Measurements from ENCODE around the gene TRPM3.

Gene TRPM3

DNA sequence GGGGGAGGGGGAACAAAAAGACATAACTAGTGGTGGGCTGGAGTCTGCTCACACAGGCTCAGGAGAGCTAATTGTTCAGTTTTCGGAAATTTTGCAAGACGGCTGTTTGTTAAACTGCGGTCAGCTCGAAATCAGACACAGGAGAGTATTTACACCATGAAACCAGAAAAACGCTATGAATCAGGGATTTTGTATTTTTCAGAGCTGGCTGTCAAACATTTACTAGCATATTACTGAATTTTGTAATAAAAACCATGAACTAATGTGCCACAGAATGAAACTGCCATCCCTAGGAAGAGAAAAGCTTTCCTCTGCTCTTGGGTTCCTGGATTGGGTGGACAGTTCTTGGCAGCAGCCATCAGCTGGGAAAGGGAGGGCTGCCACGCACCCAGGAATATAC is 45.3 kb downstream of the TRPM3 start:
- no peak overlapping the region for H3K9ac ChIP-seq (ENCODE audit: low read depth, low read length)
- no peaks in the 10 kb centered on the region for H3K36me3 ChIP-seq (ENCODE audit: insufficient read depth, low read length)
- peaks cover 3% of the 10 kb centered on the region; the same call in 1 of the 2 replicates for H3K4me1 ChIP-seq (ENCODE audit: insufficient read depth, low read length)
- H3K9me3 ChIP-seq (ENCODE audit: control insufficient read depth, insufficient read depth, low read length), result no peaks in the 10 kb centered on the region

DNA sequence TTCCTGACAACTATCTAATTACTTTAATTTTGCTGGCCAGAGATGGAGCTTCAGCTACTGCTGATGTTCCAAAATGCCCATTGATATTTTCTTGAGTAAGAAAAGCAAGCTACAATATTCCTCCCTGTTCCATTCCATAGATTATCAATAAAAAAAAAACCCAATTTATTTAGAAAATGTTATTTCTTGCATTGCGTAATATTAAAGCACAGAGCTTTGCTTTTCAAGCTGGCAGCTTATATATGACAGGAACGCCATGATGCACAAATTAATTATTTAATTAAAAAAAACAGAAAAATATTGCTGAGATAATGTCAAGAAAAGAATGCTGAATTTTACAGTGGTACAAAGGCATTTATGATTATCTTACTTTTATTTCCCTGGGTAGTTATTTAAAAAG is 47.9 kb downstream of the TRPM3 start:
- no peak overlapping the region for H3K9ac ChIP-seq (ENCODE audit: low read depth, low read length)
- H3K9me3 ChIP-seq (ENCODE audit: control insufficient read depth, insufficient read depth, low read length), result no peaks in the 10 kb centered on the region
- H3K36me3 ChIP-seq (ENCODE audit: insufficient read depth, low read length), result no peaks in the 10 kb centered on the region
- H3K4me1 ChIP-seq (ENCODE audit: insufficient read depth, low read length), result 0 out of 2 replicates have a peak, but pooled peaks cover 3% of the 10 kb centered on the region

DNA sequence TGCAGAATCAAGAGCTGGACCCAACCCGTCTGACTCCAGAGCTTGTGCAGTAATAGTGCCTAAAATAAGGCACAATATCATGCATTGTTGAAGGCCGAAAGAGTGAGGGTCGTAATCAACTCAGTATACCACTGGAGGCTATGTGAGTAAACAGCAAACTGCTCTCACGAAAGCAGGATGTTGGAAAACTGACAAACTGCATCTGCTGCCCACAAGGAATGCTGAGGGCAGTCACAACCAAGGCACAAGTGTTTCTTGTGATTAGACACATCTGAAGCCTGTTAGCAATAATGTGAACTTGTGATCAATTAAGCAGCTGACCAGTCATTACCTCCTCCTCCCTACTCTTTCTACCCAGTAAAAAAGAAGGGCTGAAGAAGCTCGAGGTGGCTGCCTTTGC is 48.8 kb downstream of the TRPM3 start:
- Histone ChIP-seq H3K9me3 (ENCODE audit: control insufficient read depth, insufficient read depth, low read length) (no peaks in the 10 kb centered on the region), H3K4me1 (ENCODE audit: insufficient read depth, low read length) (peaks cover 6% of the 10 kb centered on the region; the same call in 1 of the 2 replicates), H3K36me3 (ENCODE audit: insufficient read depth, low read length) (no peaks in the 10 kb centered on the region), H3K9ac (ENCODE audit: low read depth, low read length) (no peak overlapping the region)

DNA sequence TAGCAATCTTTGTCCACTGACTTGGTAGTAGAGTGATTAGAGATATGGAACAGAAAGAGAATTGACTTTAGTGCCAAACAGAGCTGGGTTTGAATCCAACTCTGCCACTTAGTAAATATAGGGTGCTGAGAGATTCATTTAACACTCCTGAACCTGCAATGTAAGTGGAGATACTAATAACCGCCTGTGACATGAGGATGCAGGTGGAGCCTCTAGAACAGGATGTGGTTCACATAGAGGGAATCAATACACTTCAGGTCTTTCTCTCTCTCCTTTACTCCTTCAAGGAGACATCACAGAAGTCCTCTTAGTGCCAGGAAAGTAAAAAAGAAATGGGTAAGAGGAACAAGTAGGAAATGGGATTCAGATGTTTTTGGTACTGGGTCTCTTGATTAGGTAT is 49.8 kb downstream of the TRPM3 start:
- Histone ChIP-seq H3K9me3 (ENCODE audit: control insufficient read depth, insufficient read depth, low read length) (no peaks in the 10 kb centered on the region), H3K9ac (ENCODE audit: low read depth, low read length) (no peak overlapping the region), H3K36me3 (ENCODE audit: insufficient read depth, low read length) (no peaks in the 10 kb centered on the region), H3K4me1 (ENCODE audit: insufficient read depth, low read length) (peaks cover 6% of the 10 kb centered on the region; the same call in 1 of the 2 replicates)

DNA sequence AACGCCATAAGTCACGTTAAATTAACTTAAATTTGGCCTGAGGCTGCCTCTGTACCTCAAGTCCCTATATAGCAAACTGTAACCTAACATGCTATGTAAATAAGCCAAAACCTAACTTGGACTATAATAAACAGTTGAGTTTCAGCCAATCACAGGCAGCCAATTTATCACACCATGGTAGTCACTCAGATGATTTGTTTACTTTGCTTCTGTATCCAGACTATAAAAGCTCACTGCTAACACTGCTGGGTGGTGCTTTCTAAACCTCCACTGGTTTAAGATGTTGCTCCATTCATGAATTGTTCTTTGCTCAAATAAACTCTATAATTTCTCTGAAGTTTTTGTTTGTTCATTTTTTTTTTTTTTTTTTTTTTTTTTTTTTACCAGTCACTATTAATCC is 62.8 kb downstream of the TRPM3 start:
- Histone ChIP-seq H3K9ac (ENCODE audit: low read depth, low read length) (no peak overlapping the region), H3K9me3 (ENCODE audit: control insufficient read depth, insufficient read depth, low read length) (no peaks in the 10 kb centered on the region), H3K36me3 (ENCODE audit: insufficient read depth, low read length) (no peaks in the 10 kb centered on the region), H3K4me1 (ENCODE audit: insufficient read depth, low read length) (no peaks in the 10 kb centered on the region)

DNA sequence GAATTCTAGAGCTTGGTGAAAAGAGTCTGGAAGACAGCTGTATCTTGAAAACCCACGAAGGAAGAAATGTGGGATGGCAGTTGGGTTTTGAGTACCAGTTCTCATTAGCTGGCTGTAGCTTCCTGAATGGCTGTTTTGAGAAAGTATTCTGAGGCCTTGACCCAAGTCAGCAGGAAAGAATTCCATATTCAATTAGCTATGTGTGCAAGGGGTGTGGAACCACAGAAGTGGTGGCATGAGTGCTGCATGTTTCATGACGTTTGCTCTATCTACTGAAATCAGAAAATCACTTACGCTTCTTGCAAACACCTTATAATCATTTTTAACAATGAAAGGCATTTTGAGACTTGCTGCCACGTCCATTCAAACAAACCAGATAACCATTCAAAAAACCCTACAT is 69.1 kb downstream of the TRPM3 start:
- Histone ChIP-seq H3K36me3 (ENCODE audit: insufficient read depth, low read length) (no peaks in the 10 kb centered on the region), H3K9me3 (ENCODE audit: control insufficient read depth, insufficient read depth, low read length) (no peaks in the 10 kb centered on the region), H3K4me1 (ENCODE audit: insufficient read depth, low read length) (no peaks in the 10 kb centered on the region), H3K9ac (ENCODE audit: low read depth, low read length) (no peak overlapping the region)

DNA sequence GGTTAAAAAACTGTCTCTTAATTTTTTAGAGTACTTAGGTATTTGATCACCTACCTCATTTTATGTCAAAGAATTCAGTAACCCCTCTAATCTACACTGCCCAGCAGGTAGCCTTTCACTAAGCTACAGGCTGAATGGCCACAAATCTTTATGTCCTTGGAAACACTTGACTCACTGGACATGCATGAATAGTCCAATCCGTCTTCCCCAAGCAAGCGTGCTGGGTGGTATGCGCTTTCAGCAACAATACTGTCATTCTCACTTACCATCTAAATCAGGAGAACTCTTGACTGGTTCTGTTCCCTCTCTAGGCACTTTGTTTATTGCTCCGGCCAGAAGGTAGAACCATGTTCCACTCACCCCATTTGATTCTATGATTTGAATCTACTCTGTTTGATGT is 73.1 kb downstream of the TRPM3 start:
- Histone ChIP-seq H3K36me3 (ENCODE audit: insufficient read depth, low read length) (no peaks in the 10 kb centered on the region), H3K4me1 (ENCODE audit: insufficient read depth, low read length) (no peaks in the 10 kb centered on the region), H3K9me3 (ENCODE audit: control insufficient read depth, insufficient read depth, low read length) (no peaks in the 10 kb centered on the region), H3K9ac (ENCODE audit: low read depth, low read length) (no peak overlapping the region)

DNA sequence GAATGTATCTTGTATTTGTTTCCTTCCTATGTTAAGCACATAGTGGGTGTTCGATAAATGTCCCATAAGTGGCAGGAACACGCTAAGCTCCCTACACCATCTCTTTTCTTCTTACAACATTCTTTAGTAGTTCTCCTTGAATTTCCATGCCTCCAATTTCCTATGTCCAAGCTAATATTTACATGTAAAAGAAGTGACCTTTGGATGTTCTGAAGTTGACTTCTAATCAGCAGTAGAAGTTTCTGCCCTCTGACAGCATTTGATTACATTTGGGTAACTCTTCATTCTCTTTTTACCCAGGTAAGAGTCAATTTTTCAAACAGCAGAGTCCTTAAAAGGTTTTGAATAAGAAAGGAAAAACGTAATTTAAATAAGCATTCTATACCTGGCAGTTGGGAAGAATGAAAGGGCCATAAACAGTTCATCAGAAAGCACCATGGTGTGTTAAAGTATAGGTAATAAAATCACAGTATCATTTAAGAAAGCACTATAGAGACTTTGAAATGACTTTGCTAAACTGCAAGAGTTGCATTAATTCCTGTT is 78.9 kb downstream of the TRPM3 start:
- no peaks in the 10 kb centered on the region; the same call in 1 of the 2 replicates for H3K36me3 ChIP-seq (ENCODE audit: insufficient read depth, low read length)
- H3K4me1 ChIP-seq (ENCODE audit: insufficient read depth, low read length), result peaks cover 9% of the 10 kb centered on the region; the same call in 1 of the 2 replicates
- H3K9ac ChIP-seq (ENCODE audit: low read depth, low read length), result no peak overlapping the region
- H3K9me3 ChIP-seq (ENCODE audit: control insufficient read depth, insufficient read depth, low read length), result no peaks in the 10 kb centered on the region

DNA sequence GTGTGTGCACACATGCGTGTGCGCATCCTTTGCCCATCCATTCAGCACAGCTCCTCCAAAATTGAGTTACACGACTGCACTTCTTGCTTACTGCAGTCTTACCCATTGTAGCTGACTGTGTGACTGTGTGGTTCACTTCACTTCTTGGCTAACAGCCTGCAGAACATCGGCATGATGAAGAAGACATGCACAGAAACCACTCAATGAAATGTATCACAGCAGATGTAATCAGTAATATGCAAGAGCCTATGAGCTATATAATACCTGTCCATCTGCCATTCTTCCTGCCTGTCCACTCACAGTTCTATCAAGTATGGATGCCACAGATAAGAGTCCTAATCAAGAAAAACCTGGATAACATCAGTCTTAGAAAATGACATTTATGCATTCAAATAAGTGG is 83.9 kb downstream of the TRPM3 start:
- Histone ChIP-seq H3K36me3 (ENCODE audit: insufficient read depth, low read length) (no peaks in the 10 kb centered on the region; the same call in 1 of the 2 replicates), H3K9me3 (ENCODE audit: control insufficient read depth, insufficient read depth, low read length) (no peaks in the 10 kb centered on the region), H3K9ac (ENCODE audit: low read depth, low read length) (no peak overlapping the region), H3K4me1 (ENCODE audit: insufficient read depth, low read length) (peaks cover 3% of the 10 kb centered on the region; the same call in 1 of the 2 replicates)

DNA sequence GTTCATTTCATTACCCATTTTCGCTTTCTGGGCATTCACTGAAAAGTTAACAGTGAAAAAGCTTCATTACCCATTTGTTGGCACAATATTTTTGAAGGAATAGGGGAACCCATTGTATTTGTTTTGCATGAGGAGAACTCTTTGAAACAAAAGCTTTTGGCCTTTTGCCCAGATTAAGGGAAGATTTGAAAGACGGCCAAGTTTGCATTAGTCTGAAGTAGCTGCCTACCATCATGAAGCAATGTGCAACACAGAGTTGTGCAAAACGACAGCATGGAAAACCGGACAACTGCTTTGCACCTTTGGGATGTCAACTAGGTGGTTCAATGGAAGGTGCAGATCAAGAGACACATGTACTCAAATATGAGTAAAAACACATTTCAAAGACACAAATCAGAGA is 84.9 kb downstream of the TRPM3 start:
- H3K9ac ChIP-seq (ENCODE audit: low read depth, low read length), result no peak overlapping the region
- H3K36me3 ChIP-seq (ENCODE audit: insufficient read depth, low read length), result no peaks in the 10 kb centered on the region; the same call in 1 of the 2 replicates
- no peaks in the 10 kb centered on the region for H3K9me3 ChIP-seq (ENCODE audit: control insufficient read depth, insufficient read depth, low read length)
- no peaks in the 10 kb centered on the region for H3K4me1 ChIP-seq (ENCODE audit: insufficient read depth, low read length)

DNA sequence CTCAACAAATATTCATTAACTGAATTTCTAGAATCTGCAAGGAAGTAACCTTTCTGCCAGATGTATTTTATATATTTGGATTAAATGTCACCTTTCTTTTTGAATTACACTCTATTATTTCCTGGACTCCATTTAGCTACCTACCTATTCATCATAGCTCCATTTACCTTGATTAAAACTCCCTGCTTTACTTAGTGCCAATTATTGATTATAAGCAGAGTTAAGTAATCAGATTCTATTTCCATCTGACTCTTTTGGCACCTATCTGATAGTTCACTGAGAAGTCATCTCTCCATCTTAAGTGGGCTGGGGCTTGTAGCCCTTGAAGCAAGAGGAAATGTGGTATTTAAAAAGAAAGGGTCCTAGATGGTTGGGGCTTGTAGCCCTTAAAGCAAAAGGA is 88.6 kb downstream of the TRPM3 start:
- H3K9ac ChIP-seq (ENCODE audit: low read depth, low read length), result no peak overlapping the region
- H3K4me1 ChIP-seq (ENCODE audit: insufficient read depth, low read length), result no peaks in the 10 kb centered on the region
- H3K36me3 ChIP-seq (ENCODE audit: insufficient read depth, low read length), result no peaks in the 10 kb centered on the region
- H3K9me3 ChIP-seq (ENCODE audit: control insufficient read depth, insufficient read depth, low read length), result no peaks in the 10 kb centered on the region

DNA sequence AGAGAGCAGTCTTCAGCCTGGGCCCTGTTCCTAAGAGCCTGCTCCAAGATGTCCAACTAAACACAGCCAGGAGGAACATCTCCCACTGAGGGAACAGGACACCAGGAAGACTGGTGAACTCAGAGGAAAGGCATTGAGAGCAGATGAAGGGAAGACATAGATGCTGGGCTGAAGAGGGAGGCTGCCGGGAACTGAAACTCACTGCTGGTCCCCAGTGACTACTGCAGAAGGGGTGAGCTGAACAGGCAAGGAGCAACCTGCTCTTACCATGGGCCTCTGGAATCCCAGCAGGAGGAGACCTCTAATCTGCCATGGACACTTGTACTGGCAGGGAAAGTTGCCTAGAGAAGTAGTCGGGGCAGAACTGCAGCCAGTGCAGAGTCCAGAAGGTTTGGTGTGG is 95.7 kb downstream of the TRPM3 start:
- Histone ChIP-seq H3K36me3 (ENCODE audit: insufficient read depth, low read length) (no peaks in the 10 kb centered on the region), H3K4me1 (ENCODE audit: insufficient read depth, low read length) (no peaks in the 10 kb centered on the region), H3K9me3 (ENCODE audit: control insufficient read depth, insufficient read depth, low read length) (no peaks in the 10 kb centered on the region), H3K9ac (ENCODE audit: low read depth, low read length) (no peak overlapping the region)

DNA sequence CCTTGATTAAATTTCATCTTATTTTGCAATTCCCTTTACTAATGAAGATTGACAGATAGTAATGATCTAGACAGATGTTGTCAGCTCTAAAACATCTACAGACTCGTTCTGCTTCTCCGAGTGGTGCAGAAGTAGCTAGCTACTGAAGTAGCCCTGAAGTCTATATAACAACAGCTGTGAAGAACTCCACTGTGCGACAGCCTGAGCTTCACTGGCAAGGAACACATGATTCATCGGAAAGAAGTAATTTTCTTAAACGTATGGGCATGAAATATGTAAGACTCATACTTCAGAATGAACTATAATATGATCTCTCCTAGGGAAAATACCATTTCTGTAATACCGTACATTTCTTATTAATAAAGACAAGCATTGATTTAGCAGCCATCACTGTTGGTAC is 96.2 kb downstream of the TRPM3 start:
- Histone ChIP-seq H3K9ac (ENCODE audit: low read depth, low read length) (no peak overlapping the region), H3K36me3 (ENCODE audit: insufficient read depth, low read length) (no peaks in the 10 kb centered on the region), H3K4me1 (ENCODE audit: insufficient read depth, low read length) (no peaks in the 10 kb centered on the region), H3K9me3 (ENCODE audit: control insufficient read depth, insufficient read depth, low read length) (no peaks in the 10 kb centered on the region)

DNA sequence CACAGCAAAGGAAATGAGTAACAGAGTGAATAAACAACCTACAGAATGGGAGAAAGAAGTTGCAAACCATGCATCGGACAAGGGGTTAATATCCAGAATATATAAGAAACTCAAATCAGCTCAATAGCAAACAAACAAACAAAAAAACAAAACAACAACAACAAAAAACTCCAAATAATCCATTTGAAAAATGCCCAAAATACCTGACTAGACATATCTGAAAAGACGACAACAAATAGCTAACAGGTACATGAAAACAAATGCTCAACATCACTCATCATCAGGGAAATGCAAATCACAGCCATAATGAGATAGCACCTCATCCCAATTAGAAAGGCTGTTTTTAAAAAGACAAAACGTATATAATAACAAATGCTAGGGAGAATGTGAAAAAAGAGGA is 111.2 kb downstream of the TRPM3 start:
- Histone ChIP-seq H3K9me3 (ENCODE audit: control insufficient read depth, insufficient read depth, low read length) (0 out of 2 replicates have a peak, but pooled peaks cover 3% of the 10 kb centered on the region), H3K9ac (ENCODE audit: low read depth, low read length) (no peak overlapping the region), H3K4me1 (ENCODE audit: insufficient read depth, low read length) (no peaks in the 10 kb centered on the region)

DNA sequence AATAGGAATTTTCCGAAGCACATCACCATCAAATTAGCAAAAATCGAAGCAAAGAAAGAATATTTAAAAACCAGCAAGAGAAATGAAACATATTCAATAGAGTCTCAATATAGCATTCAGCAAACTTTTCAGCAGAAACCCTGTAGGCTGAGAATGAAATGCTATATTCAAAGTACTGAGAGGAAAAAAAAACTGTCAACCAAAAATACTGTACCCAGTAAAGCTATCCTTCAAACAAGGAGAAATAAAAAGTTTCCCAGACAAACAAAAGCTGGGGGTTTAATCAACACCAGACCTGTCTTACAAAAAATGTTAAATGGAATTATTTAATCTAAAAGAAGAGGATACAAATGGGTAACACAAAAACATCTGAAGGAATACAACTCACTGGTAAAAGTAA is 116.0 kb downstream of the TRPM3 start:
- no peak overlapping the region for H3K9ac ChIP-seq (ENCODE audit: low read depth, low read length)
- 0 out of 2 replicates have a peak, but pooled peaks cover 3% of the 10 kb centered on the region for H3K9me3 ChIP-seq (ENCODE audit: control insufficient read depth, insufficient read depth, low read length)
- H3K4me1 ChIP-seq (ENCODE audit: insufficient read depth, low read length), result no peaks in the 10 kb centered on the region
- H3K36me3 ChIP-seq (ENCODE audit: insufficient read depth, low read length), result no peaks in the 10 kb centered on the region

More for the DNA sequence above, 111.2 kb downstream of the TRPM3 start:
- no peaks in the 10 kb centered on the region for H3K36me3 ChIP-seq (ENCODE audit: insufficient read depth, low read length)

DNA sequence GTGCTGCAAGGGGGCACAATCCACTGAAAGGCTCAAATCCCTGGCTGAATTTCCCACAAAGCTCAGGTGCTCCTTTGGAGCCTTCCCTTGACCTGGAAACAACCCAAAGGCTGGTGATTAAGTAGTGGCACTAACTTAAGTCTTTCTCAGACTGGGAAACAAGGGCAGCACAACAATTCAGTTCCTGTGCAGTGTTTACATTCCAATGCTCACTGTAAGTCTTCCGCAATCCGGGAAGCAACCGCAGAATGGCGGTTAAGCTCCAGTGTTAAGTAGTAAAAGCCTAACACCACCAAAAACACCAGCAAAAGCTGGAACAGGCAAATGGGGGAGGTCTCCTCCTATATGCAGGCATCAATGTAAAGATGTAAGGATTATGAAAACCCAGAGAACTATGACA is 117.2 kb downstream of the TRPM3 start:
- 0 out of 2 replicates have a peak, but pooled peaks cover 3% of the 10 kb centered on the region for H3K9me3 ChIP-seq (ENCODE audit: control insufficient read depth, insufficient read depth, low read length)
- no peaks in the 10 kb centered on the region for H3K36me3 ChIP-seq (ENCODE audit: insufficient read depth, low read length)
- no peak overlapping the region for H3K9ac ChIP-seq (ENCODE audit: low read depth, low read length)
- no peaks in the 10 kb centered on the region for H3K4me1 ChIP-seq (ENCODE audit: insufficient read depth, low read length)
